GM03348 (cell line): Measurements from ENCODE around the gene MMP14.
"Not testable (repeated sequence)": the region's sequence is repeated elsewhere in the genome, so short reads cannot be mapped to it uniquely, and the experiment has no call there.

Experiments used
- DNase-seq: peaks from one replicate; pipeline ENCODE4 v3.0.0; 2012; ENCODE audit warnings: low spot score

The MMP14 gene

GRCh38 chr14:22842211-22843122 is 6.1 kb downstream of the MMP14 start:
- DNase-seq = no peak

DNA sequence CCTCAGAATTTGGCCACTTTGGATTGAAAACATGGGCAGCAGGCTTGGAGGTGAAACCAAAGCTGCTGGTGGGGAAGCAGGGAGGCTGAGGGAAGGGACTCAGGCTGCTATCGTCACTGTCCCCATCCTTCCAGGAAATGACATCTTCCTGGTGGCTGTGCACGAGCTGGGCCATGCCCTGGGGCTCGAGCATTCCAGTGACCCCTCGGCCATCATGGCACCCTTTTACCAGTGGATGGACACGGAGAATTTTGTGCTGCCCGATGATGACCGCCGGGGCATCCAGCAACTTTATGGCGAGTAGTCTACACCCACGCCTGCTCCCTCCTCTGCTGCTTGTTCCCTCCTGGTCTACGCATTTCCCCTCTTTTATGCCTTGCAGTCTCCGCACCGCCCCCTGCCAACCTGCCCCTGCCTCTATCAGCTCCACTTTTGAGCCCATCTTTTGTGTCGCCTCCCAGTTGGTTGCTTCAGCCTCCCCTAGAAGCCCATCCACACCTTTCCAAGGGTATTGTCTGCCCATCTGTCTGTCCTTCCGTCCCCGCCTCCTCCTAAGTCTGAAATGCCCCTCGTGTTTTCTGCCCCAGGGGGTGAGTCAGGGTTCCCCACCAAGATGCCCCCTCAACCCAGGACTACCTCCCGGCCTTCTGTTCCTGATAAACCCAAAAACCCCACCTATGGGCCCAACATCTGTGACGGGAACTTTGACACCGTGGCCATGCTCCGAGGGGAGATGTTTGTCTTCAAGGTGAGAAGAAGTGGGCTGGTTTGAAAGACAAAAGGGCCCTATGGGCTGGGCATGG is 6.9 kb downstream of the MMP14 start:
- DNase-seq = no peak

DNA sequence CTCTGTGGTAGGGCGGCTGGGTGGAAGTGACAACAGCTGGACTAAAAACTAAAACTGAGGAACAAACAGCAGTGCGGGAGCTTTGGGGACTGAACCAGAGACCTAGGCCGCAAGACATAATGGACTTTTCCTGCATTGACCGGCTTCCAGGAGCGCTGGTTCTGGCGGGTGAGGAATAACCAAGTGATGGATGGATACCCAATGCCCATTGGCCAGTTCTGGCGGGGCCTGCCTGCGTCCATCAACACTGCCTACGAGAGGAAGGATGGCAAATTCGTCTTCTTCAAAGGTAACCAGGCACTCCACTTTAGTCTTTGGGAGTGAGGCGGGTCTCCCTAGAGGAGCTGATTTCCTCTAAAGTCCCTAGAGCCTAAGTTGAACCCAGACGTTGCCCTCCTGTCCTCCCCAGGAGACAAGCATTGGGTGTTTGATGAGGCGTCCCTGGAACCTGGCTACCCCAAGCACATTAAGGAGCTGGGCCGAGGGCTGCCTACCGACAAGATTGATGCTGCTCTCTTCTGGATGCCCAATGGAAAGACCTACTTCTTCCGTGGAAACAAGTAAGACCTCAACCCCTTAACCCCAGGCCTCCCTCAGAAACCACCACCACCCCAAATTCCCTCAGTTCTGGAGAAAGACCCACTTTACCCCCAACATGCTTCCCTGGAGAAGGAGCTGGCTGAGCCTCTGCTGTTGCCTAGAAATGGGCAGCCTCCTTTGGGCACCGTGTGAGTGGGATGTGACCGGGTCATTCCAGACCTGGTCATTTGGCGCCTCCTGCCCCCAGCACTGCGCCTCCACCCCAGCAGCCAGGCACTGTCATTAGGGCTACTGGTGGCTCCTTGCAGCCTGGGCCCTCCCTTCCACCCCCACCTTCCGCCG is 8.1 kb downstream of the MMP14 start:
- no peak for DNase-seq

DNA sequence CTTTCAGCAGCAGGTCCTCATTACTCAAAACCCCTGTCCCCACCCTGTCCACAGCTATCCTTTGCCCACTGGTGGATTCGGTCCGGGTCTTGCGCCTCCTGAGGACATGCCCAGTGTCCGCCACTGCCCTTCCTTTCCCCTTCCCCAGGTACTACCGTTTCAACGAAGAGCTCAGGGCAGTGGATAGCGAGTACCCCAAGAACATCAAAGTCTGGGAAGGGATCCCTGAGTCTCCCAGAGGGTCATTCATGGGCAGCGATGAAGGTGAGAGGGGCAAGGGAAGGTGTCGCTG is 8.7 kb downstream of the MMP14 start:
- no peak for DNase-seq

DNA sequence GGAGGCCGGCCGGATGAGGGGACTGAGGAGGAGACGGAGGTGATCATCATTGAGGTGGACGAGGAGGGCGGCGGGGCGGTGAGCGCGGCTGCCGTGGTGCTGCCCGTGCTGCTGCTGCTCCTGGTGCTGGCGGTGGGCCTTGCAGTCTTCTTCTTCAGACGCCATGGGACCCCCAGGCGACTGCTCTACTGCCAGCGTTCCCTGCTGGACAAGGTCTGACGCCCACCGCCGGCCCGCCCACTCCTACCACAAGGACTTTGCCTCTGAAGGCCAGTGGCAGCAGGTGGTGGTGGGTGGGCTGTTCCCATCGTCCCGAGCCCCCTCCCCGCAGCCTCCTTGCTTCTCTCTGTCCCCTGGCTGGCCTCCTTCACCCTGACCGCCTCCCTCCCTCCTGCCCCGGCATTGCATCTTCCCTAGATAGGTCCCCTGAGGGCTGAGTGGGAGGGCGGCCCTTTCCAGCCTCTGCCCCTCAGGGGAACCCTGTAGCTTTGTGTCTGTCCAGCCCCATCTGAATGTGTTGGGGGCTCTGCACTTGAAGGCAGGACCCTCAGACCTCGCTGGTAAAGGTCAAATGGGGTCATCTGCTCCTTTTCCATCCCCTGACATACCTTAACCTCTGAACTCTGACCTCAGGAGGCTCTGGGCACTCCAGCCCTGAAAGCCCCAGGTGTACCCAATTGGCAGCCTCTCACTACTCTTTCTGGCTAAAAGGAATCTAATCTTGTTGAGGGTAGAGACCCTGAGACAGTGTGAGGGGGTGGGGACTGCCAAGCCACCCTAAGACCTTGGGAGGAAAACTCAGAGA is 9.6 kb downstream of the MMP14 start:
- no peak for DNase-seq

DNA sequence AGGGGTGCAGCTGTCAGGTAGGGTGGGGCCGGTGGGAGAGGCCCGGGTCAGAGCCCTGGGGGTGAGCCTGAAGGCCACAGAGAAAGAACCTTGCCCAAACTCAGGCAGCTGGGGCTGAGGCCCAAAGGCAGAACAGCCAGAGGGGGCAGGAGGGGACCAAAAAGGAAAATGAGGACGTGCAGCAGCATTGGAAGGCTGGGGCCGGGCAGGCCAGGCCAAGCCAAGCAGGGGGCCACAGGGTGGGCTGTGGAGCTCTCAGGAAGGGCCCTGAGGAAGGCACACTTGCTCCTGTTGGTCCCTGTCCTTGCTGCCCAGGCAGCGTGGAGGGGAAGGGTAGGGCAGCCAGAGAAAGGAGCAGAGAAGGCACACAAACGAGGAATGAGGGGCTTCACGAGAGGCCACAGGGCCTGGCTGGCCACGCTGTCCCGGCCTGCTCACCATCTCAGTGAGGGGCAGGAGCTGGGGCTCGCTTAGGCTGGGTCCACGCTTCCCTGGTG is 10.5 kb downstream of the MMP14 start:
- no peak for DNase-seq

- peak; percentile 47 for DNase-seq
Measured at GRCh38 chr14:22847661-22848341, 11.4 kb downstream of the MMP14 start.

DNA sequence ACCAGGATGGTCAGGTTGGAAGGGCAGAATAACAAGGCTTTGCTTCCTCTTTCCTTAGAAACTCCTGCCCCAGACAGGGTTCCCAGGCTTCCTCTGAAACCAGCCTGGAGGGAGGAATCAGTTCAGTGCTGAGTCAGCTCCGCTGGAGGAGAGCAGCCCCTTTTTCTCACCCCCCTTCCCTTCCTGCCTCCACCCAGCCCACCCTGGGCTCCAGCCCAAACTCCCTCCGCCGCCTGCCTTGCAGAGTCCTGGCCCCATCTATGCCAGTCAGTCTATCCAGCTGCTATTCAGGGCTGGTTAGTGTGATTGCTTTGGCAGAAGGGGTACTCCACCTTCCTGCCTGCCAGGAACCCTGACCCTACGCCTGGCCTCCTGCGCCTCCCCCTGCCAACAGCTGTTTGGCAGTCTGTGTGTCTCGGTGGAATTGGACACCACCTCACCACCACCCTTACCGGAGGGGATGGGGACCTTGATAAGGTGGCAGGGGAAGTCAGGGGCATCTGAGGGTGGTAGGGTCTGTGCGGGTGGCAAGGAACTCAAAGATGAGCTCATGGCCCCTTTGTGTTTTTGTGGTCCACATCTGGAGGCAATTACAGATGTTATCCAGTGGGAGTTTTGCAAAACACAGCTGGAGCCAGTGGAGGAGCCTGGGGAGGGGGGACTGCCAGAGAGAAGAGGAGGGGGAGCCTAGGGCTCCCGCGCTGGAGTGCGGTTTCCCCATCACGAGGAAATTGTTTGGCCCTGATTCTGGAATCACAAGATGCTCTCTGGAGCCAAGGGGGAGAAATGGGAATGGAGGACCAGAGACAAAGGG is 12.2 kb downstream of the MMP14 start:
- DNase-seq = peak; percentile 86

GRCh38 chr14:22849212-22849819 is 12.9 kb downstream of the MMP14 start:
- peak; percentile 66 for DNase-seq

GRCh38 chr14:22850944-22851764 is 14.8 kb downstream of the MMP14 start:
- peak; percentile 90 for DNase-seq

DNA sequence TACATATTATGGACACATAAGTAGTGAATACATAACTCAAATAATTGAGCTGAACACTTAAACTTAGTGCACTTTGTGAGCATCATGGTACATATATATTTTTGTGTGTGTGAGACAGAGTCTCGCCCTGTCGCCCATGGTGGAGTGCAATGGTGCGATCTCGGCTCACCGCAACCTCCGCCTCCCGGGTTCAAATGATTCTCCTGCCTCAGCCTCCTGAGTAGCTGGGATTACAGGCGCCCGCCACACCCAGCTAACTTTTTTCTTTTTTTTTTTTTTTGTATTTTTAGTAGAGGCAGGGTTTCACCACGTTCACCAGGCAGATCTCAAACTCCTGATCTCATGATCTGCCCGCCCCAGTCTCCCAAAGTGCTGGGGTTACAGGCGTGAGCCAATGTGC is 15.8 kb downstream of the MMP14 start:
- not testable (repeated sequence) for DNase-seq

- no peak for DNase-seq
Measured at GRCh38 chr14:22852599-22852939, 16.2 kb downstream of the MMP14 start.

DNA sequence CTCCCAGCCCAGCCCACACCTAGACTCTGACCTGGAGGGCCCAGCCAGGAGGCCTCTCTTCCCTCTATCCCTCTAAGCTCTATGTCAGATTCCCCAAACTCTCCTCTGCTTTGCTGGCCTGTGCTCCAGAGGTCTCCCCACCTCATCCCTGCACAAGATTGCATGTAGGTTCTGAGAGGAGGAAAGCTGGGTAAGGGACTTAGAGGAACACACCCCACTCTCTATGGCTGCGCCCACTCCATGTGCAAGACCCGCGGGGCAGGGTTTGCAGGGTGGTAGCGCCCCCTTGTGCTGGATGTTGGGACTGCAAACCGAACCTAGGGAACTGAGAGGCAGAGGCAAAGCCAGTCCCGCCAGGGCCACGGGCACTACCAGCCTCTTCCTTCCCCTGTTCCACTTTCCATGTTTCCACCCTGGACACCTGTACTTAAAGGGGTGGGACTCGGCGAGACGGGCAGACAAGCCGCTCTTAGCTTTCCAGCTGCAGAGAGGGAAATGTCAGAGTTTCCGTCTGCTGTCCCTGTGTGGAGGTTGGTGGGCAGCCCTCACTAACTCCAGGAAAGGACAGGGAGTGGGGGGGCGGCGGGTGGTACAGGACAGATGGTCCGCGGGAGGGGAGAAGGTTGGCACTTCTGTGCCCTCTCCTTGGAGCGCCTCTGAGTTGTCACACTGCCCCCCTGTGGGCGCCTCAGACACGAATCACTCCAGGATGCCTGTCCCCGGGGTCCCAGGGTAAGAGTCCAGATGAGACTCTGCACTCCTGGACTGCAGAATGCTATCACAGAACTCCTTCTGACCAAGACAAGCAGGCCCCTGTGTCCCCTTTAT is 16.8 kb downstream of the MMP14 start:
- DNase-seq = peak; percentile 86

GRCh38 chr14:22854296-22854695 is 17.9 kb downstream of the MMP14 start:
- DNase-seq = not testable (repeated sequence)

- DNase-seq = no peak
Measured at GRCh38 chr14:22854963-22855724, 18.8 kb downstream of the MMP14 start.

DNA sequence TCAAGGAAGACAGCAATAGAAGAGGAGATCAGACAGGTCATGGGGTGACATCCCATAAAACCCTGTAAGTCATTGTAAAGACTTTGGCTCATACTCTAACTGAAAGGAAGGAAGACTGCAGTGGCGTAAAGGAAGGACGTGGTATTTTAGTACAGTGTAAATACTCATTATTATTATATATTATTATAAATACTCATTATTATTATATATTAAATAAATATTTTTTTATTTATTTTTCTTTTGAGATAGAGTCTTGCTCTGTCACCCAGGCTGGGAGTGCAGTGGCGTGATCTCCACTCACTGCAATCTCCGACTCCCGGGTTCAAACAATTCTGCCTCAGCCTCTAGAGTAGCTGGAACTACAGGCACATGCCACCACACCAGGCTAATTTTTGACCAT is 20.0 kb downstream of the MMP14 start:
- no peak for DNase-seq

DNA sequence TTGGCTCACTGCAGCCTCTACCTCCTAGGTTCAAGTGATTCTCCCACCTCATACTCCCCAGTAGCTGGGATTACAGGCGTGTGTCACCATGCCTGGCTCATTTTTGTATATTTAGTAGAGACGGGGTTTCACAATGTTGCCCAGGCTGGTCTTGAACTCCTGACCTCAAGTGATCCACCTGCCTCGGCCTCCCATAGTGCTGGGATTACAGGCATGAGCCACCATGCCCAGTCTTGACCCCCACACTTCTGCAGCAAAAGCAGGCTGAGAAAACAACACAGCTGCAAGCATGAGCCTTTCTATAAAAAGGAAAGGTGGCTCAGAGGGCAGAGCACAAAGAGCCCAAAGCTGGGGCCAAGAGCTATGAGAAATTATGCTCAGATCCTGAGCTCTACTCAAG is 24.0 kb downstream of the MMP14 start:
- DNase-seq = not testable (repeated sequence)
